ENCODE data around the gene ADRB2. TPM values are rescaled to one million over a fixed set of nuclear protein-coding genes. Genes with fewer than 3 reads are reported as not detected.

ADRB2 gene
- polyA plus RNA-seq, 1 experiment = 0.63 TPM

DNA sequence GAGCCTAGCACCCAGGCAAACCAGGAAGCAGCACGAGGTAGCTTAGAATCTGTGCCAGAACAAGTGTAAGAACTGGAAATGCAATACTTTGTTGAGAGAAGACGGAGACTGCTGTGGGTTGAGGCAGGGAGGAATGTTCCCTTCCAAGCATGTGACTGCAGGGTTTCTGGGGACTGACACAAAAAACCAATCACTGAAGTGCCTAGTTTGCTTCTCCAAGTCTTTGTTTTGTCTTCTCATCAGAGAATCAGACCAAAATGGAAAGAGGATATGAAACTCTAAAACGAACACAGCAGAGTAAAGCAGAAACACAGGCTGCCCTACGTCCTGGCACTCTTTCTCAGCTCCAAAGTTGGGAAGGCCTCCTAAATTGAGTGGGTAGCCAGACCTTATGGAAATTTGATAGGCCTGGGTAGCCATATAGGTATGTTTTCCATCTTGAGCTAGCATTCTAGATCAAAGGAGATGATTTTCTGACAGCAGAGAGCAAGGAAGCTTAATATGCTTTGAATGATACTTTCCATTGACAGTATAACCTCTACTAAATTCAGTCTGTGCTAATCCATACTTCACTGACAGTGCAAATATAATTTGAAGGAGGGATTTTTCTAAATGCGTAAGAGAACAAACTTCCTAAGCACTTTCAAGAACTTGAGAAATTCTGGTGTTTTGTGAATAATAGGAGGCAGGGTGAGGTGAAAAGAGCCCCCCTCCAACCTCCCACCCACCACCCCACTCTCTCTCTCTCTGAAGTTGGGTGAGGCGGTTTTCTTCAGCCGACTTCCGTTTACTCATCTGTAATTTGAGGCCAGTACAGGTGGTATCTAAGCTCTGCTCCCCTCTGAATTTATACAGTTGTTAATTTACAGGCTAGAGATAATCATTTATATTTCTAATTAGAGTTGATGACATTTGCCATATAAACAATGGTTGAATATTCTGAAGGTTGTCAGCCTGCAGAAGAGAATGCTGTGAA lies 5.5 kb downstream of the ADRB2 start:
- H3K27me3 ChIP-seq (ENCODE audit: control insufficient read depth, insufficient read depth, low read length) = no peaks in the 10 kb centered on the region
- TF ChIP-seq, protein P1, sequence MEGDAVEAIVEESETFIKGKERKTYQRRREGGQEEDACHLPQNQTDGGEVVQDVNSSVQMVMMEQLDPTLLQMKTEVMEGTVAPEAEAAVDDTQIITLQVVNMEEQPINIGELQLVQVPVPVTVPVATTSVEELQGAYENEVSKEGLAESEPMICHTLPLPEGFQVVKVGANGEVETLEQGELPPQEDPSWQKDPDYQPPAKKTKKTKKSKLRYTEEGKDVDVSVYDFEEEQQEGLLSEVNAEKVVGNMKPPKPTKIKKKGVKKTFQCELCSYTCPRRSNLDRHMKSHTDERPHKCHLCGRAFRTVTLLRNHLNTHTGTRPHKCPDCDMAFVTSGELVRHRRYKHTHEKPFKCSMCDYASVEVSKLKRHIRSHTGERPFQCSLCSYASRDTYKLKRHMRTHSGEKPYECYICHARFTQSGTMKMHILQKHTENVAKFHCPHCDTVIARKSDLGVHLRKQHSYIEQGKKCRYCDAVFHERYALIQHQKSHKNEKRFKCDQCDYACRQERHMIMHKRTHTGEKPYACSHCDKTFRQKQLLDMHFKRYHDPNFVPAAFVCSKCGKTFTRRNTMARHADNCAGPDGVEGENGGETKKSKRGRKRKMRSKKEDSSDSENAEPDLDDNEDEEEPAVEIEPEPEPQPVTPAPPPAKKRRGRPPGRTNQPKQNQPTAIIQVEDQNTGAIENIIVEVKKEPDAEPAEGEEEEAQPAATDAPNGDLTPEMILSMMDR (IDR thresholded peaks at IDR 0.05; ENCODE audit: low read depth, low read length) = no peak
- H3K27ac ChIP-seq (ENCODE audit: low read depth, low read length) = no peak overlapping the region
- DNase-seq (ENCODE audit: low read depth, low spot score) = no peak
- no peaks in the 10 kb centered on the region for H3K9me3 ChIP-seq (ENCODE audit: control insufficient read depth, insufficient read depth, low read length)
- CTCF ChIA-PET = interaction anchor here (0.6 to 5.6 kb wide), 5 partner anchors 11 to 203 kb away, joined by 3 to 30 read pairs (median 4); no protein-coding TSS in a partner anchor
- no peak overlapping the region for H3K4me3 ChIP-seq (ENCODE audit: low read depth, low read length)
- POLR2A ChIA-PET = no interaction called here

DNA sequence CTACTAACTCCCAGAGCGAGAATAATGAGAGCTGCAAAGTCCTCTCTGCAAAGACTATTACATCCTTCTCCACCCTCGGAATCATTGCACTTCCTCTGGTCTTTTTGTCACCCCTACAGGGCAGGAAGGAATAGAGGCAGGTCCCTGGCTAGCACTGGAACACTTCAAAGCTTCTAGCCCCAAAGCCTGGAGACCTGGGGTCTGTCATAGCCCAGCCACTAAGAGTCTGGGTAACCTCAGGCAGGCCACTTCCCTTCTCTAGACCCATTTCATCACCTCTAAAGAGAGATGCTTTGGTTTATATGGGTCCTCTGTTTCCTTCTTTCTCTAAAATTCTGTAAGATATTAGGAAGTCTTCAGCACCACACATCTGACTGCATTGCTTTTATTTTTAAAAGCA lies 6.7 kb downstream of the ADRB2 start:
- no peak for DNase-seq (ENCODE audit: low read depth, low spot score)
- no peak overlapping the region for H3K4me3 ChIP-seq (ENCODE audit: low read depth, low read length)
- no peaks in the 10 kb centered on the region for H3K9me3 ChIP-seq (ENCODE audit: control insufficient read depth, insufficient read depth, low read length)
- TF ChIP-seq, protein P1 (IDR thresholded peaks at IDR 0.05; ENCODE audit: low read depth, low read length) = no peak
- no peak overlapping the region for H3K27ac ChIP-seq (ENCODE audit: low read depth, low read length)
- ChIA-PET POLR2A (no interaction called here), CTCF (interaction anchor here (5.6 kb wide), 1 partner anchor 202 kb away, joined by 30 read pairs; no protein-coding TSS in a partner anchor)
- no peaks in the 10 kb centered on the region for H3K27me3 ChIP-seq (ENCODE audit: control insufficient read depth, insufficient read depth, low read length)

DNA sequence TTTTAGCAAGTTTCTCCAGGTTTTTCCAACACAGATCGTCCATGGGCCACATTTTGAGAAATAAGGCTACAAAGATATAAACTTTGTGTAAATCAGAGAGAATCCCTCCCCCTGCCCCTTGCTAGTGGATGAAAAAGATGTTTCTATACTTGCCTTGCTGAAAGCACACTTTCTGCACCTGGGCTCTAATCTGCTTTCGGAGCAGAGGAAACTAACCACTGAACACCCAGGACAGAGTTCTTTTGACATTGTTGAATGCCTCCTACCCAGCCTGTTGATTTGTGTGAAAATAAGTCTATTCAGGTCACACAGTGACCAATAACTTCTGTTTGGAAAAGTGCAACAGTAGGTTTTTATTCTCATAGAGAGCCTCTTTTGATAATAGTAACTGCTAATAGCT lies 7.5 kb downstream of the ADRB2 start:
- Histone ChIP-seq H3K4me3 (ENCODE audit: low read depth, low read length) (no peak overlapping the region), H3K27ac (ENCODE audit: low read depth, low read length) (no peak overlapping the region), H3K9me3 (ENCODE audit: control insufficient read depth, insufficient read depth, low read length) (no peaks in the 10 kb centered on the region), H3K27me3 (ENCODE audit: control insufficient read depth, insufficient read depth, low read length) (no peaks in the 10 kb centered on the region)
- ChIA-PET POLR2A (no interaction called here), CTCF (interaction anchor here (1.2 to 1.4 kb wide), 2 partner anchors 13 to 103 kb away, joined by 3 to 4 read pairs; no protein-coding TSS in a partner anchor)
- TF ChIP-seq, protein P1 (IDR thresholded peaks at IDR 0.05; ENCODE audit: low read depth, low read length) = no peak
- no peak for DNase-seq (ENCODE audit: low read depth, low spot score)

DNA sequence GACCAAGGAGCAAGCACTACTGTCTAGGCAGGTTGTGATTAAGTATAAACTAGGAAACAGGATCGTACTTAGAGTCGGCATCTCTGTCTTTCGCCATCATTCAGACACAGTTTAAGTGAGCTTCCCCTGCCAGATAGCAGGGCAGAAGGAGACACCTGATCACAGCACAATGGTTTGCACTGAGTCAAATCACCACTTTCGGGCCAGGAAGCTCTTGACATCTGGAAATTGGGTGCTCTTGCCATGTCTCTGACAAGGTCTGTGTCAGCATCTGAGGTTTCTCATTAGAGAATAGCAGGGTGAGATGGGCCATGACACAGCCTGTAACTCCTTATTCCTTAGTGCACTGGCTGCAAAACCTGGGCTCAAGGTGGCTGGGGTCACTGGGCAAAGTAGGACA lies 8.3 kb downstream of the ADRB2 start:
- ChIA-PET POLR2A (no interaction called here), CTCF (interaction anchor here (0.5 to 1.4 kb wide), 3 partner anchors 14 to 122 kb away, joined by 3 to 4 read pairs (median 3); no protein-coding TSS in a partner anchor)
- no peaks in the 10 kb centered on the region for H3K9me3 ChIP-seq (ENCODE audit: control insufficient read depth, insufficient read depth, low read length)
- H3K27me3 ChIP-seq (ENCODE audit: control insufficient read depth, insufficient read depth, low read length) = no peaks in the 10 kb centered on the region
- TF ChIP-seq, protein P1 (IDR thresholded peaks at IDR 0.05; ENCODE audit: low read depth, low read length) = no peak
- no peak for DNase-seq (ENCODE audit: low read depth, low spot score)
- no peak overlapping the region for H3K4me3 ChIP-seq (ENCODE audit: low read depth, low read length)
- H3K27ac ChIP-seq (ENCODE audit: low read depth, low read length) = no peak overlapping the region

All from AG04450 (cell line).